ENCODE data around the gene ANKS1B.

GRCh38 chr12:99054601-99055128, 930.1 kb downstream of the ANKS1B start:
- TF ChIP-seq CTCF (IDR thresholded peaks at IDR 0.05), result no peak
- no peak for TF ChIP-seq POLR2A (IDR thresholded peaks at IDR 0.05)

Measured in thyroid gland (tissue), 4 donors.